Hematopoietic multipotent progenitor cell treated with erythropoietin and hydrocortisone succinate and interleukin-3 and kit ligand, for 4 days (in vitro differentiated cells): ENCODE measurements around the gene ABCG2.
"Not testable (repeated sequence)": the region's sequence is repeated elsewhere in the genome, so short reads cannot be mapped to it uniquely, and the experiment has no call there.

Source experiments
- DNase-seq: peaks from one replicate; pipeline ENCODE4 v3.0.0-alpha.2; 2015

ABCG2 gene

DNA sequence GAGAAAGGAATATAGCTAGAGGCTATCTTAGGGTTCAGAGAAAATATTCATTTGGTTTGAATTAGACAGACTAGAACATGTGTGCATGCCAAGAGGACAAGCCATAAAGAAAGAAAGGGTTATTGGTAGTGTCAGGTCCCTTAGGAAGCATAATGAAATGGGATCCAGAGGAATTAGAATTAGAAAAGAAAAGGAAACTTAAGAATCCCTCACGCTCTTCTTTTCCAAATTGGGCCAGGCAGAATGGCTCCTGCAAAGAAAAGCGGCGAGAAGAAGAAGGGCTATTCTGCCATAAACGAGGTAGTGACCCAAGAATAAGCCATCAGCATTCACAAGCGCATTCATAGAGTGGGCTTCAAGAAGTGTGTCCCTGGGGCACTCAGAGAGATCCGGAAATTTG is 4.9 kb upstream of the ABCG2 start:
- no peak for DNase-seq

- DNase-seq: no peak
Measured at GRCh38 chr4:88162626-88163025, 4.2 kb upstream of the ABCG2 start.

GRCh38 chr4:88159229-88159725 is 838 bp upstream of the ABCG2 start:
- no peak for DNase-seq

DNA sequence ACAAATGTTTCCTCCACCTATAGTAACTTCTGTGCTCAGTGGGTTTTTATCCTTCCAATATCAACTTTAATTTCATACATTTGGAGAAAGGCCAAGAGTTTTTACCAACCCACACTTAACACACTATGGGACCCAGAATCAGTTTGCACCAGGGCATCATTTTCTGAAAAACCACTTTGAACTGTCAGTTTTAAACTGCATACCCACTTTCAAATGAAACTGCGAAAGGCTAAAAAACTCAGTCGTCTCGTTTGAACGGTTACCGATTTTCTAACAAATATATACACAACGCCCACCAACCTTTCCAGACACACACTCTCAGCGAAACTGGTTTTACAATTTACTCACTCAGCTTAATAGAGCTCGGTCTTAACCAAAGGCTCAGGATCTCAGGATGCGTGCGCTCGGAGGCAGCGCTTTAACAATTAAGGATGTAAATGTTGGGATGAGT is 376 bp downstream of the ABCG2 start:
- no peak for DNase-seq

GRCh38 chr4:88152331-88152730 is 6.1 kb downstream of the ABCG2 start:
- not testable (repeated sequence) for DNase-seq

GRCh38 chr4:88148560-88148959 is 9.9 kb downstream of the ABCG2 start:
- no peak for DNase-seq

GRCh38 chr4:88147799-88148217 is 10.6 kb downstream of the ABCG2 start:
- DNase-seq: no peak

DNA sequence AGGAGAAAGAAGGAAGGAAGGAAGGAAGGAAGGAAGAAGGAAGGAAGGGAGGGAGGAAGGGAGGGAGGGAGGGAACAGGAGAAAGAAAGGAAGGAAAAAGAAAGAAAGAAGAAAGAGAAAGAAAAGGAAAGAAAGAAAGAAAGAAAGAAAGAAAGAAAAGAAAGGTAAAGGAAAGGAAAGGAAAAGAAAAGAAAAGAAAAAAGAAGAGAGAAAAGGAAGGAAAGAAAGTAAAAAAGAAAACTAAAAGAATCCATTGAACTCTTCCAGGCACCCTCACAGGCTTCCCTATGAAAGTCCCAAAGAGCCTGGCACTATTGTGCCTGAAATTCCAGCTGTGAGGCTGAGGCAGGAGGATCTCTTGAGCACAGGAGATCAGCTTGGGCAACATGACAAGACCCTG is 11.5 kb downstream of the ABCG2 start:
- DNase-seq: no peak

GRCh38 chr4:88144866-88145300 is 13.6 kb downstream of the ABCG2 start:
- DNase-seq: no peak

DNA sequence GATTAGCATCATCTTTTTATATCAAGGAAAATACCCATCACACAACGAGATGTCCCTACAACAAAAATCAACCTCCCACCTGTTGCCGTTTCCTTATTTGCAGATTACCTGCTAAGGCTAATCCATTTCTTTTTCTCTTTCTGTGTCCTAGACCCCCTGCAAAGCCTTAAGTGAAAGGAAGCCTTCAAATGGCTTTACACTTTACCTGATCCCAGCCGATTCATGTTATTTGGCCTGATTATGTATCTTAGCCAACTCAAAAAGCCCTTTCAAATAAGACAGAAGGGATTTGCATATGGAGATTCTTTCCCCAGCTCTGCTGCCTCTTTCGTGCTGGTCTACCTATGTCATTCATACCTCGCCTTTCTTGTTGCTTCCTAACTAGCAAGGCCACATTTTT is 14.4 kb downstream of the ABCG2 start:
- no peak for DNase-seq

GRCh38 chr4:88143504-88143903 is 14.9 kb downstream of the ABCG2 start:
- no peak for DNase-seq

DNA sequence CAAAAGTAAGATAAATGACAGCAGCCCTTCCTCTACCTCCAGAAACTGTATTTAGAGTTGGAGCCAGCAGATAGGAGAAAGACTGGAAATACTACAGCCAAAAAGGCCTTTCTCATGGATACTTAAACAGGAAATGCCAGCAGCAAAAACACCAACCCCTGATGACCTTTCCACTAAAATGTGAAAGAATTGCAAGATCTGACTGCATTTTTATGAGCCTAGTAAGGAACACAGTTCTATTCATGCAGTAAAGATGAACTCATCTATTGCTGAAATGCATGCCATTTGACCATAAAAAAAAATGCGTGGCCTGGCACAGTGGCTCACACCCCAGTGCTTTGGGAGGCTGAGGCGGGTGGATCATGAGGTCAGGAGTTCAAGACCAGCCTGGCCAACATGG is 19.9 kb downstream of the ABCG2 start:
- DNase-seq: no peak

DNA sequence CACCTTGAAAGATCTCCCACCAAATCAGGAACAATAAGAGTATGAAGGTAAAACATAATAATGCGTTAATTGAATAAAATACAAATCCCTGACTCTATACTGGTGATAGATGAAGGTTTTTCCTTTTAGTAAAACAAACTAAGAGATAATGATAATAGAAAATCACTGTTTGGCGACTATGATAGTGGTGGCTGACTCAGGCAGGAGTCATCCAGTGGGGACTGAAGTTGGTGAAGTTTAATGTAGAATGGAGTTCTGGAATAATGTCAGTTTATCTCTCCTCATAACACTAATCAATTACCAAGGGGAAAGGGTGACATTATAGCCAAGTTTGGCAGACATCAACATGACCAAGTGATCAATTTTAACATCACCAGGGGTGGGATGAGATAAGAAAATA is 21.3 kb downstream of the ABCG2 start:
- DNase-seq: no peak

GRCh38 chr4:88136249-88136648 is 22.2 kb downstream of the ABCG2 start:
- DNase-seq: no peak

DNA sequence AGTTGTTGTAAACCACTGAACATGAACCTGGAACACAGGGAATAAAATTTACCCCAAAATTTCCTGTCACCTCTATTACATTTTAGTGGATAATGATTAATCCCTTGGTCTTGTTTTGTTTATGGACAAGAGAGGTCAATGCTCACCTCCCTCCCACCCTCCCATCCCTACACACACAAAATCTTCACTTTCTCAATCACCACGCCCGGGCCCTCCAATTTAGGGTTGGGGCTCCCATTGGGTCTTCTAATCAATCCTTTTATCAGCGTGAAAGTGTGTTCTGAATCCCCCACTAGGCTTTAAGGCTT is 23.1 kb downstream of the ABCG2 start:
- DNase-seq: no peak

DNA sequence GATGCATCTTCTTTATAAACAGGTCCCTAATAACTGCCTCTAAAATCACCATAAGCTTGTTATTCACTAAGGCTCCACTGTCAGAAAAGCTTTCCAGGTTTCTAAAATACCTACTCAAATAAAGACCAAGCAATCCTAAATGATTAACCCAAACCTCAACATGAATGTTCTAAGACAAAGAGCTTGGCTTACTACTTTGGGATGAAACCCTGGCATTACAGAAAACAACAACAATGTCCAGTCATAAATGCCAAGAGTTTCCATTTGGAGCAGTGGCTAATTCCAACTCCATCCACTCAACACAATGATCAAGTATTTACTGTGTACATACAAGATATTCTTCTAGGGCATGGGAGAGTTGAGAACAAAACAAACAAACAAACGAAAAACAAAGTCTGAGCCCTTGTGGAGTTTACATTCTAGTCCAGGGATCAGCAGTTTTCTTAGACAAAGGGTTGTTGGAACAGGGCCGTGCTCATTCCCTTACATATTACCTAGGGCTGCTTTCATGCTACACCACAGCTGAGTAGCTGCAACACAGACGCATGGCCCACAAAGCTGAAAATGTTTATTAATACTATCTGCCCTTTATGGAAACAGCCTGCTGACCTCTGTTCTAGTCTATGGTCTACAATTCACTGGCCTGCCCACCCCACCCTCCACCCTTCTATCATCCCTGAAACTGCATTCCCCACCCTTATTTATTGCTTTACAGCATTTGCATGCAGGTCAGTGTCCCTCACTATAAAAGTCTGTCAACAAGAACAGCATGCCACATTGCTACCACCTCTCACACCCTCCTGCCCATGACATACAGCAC is 23.7 kb downstream of the ABCG2 start:
- no peak for DNase-seq

- DNase-seq: no peak
Measured at GRCh38 chr4:88134111-88134510, 24.3 kb downstream of the ABCG2 start.

DNA sequence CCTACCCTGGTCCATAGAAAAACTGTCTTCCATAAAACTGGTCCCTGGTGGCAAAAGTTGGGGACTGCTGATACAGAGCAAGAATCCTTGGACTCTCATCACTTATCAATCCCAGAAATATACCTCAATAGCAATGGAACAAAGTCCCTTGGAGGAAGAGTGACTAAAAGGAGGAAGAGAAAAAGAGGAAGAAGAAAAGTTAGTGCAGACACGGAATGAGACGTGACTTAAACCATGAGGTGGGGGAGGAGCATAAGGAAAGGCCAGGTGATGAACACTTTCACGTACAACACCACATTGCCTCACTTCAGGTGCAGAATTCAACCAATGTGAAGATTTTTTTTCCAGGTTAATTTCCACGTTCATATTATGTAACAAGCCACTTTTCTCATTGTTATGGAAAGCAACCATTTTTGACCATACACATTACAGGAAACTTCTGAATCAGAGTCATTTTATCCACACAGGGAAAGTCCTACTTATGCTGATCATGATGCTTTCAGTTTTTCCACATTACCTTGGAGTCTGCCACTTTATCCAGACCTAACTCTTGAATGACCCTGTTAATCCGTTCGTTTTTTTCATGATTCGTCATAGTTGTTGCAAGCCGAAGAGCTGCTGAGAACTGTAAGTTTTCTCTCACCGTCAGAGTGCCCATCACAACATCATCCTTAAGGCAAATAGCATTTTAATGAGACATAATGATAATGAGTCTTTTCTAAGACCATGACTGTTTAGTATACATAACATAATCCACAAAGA is 27.7 kb downstream of the ABCG2 start:
- DNase-seq: peak; percentile 22

DNA sequence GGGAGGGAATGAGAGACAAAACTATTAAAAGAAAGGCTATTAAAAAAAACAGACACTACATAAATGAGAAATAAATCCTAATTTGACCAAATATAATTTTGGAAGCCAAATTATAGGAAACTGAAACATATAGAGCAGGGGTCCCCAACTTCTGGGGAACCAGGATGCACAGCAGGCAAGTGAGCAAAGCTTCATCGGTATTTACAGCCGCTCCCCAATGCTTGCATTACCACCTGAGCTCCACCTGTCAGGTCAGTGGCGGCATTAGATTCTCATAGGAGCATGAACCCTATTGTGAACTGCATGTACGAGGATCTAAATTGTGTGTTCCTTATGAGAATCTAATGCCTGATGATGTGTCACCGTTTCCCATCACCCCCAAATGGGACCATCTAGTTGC is 28.4 kb downstream of the ABCG2 start:
- no peak for DNase-seq

DNA sequence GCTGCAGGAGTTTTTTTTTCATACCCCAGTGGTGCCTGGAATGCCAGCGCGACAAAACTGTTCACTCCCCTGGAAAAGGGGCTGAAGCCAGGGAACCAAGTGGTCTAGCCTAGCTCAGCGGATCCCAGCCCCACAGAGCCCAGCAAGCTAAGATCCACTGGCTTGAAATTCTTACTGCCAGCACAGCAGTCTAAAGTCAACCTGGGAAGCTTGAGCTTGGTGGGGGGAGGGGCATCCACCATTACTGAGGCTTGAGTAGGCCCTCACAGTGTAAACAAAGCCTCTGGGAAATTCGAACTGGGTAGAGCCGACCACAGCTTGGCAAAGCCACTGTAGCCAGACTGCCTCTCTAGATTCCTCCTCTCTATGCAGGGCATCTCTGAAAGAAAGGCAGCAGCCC is 36.2 kb downstream of the ABCG2 start:
- not testable (repeated sequence) for DNase-seq

- DNase-seq: no peak
Measured at GRCh38 chr4:88119943-88120342, 38.5 kb downstream of the ABCG2 start.

DNA sequence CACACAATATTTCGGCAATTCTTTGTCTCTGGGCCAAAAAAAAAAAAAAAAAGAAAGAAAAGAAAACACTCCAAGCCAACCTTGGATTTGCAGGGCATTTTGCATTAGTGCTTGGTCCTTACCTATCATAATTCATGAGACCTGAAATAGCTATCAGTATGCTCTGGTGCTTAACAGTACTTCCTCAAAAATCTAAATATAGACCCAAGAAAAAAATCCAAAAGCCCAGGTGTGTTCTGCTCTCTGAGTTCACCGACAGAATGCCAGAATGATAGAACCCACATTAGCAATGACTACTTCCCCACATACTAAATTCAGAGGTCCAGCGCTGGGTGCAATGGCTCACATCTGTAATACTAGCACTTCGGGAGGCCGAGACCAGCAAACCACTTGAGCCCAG is 42.9 kb downstream of the ABCG2 start:
- DNase-seq: no peak

DNA sequence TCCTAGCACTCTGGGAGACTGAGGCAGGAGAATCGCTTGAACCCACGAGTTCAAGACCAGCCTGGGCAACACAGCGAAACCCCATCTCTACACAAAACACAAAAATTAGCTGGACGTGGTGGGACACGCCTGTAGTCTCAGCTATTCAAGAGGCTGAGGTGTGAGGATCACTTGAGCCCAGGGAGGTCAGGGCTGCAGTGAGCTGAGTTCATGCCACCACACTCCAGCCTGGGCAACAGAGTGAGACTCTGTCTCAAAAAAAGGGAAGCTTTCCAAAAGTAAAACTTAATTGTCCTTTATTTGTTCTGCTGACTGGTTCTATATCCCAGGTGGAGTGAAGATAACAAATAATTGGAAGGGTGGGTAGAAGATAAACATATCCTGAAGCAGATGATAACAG is 45.6 kb downstream of the ABCG2 start:
- no peak for DNase-seq

DNA sequence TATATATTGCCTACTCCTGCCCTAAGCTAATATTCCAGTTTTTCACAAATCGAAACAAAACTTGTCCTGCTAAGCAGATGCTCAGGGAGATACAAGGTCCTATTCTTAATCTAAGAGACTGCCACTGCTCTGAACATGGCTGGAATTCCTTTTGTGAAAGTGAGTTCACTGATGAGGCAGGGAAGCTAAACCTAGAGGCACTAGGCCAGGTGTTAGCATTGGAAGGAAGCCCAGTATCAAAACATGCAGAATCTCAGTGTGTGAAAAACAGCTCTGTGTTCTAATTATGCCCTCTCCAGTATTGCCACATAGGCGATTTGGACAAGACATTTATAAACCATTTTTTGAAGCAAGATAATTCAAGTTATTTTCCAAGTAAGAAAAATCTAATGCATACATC is 47.6 kb downstream of the ABCG2 start:
- DNase-seq: no peak
